ENCODE data around the gene DIAPH3. TPM values are rescaled to one million over a fixed set of nuclear protein-coding genes. Genes with fewer than 3 reads are reported as not detected.

DIAPH3 gene
- total and polyA plus RNA-seq, 2 donors (not counting 1 experiment from before 2014, with no cell fraction given): 0.03 to 0.10 TPM

DNA sequence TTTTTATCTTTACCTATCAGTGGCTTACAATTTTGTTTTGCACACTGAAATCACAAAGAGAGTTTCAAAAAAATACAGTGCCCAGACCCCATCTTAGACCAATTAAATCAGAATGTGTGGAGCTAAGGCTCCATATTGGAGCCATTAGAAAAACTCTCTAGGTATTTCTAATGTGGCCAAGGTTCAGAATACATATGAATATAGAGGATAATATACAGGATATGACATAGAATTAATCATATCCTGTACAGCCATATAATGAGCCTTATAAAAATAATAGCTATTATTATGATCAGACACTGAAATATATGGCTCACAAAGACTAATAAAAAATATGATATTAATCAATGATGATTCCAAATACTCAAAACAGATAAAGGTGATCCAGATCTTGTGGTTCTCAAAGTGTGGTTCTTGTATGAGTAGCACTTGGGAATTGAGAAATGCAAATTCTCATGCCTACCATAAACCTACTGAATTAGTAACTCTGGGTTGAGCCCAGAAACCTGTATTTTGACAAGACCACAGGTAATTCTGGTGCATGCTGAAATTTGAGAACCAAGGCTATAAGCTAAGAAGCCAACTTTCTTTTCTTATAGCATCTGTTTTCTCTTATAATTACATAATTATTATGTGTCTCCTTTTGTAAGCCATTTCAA is 408.0 kb downstream of the DIAPH3 start:
- H3K4me1 Mint-ChIP-seq: no peaks in the 10 kb centered on the region
- TF ChIP-seq, protein P1, sequence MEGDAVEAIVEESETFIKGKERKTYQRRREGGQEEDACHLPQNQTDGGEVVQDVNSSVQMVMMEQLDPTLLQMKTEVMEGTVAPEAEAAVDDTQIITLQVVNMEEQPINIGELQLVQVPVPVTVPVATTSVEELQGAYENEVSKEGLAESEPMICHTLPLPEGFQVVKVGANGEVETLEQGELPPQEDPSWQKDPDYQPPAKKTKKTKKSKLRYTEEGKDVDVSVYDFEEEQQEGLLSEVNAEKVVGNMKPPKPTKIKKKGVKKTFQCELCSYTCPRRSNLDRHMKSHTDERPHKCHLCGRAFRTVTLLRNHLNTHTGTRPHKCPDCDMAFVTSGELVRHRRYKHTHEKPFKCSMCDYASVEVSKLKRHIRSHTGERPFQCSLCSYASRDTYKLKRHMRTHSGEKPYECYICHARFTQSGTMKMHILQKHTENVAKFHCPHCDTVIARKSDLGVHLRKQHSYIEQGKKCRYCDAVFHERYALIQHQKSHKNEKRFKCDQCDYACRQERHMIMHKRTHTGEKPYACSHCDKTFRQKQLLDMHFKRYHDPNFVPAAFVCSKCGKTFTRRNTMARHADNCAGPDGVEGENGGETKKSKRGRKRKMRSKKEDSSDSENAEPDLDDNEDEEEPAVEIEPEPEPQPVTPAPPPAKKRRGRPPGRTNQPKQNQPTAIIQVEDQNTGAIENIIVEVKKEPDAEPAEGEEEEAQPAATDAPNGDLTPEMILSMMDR (IDR thresholded peaks at IDR 0.05): no peak
- no peak for TF ChIP-seq EZH2 (IDR thresholded peaks at IDR 0.05; ENCODE audit: borderline replicate concordance, insufficient read depth, low read depth, low read length, poor library complexity, severe bottlenecking)
- Histone ChIP-seq H3K4me2 (replicated peaks; ENCODE audit: low read depth, low read length, poor library complexity, severe bottlenecking) (no peak overlapping the region), H3K4me3 (ENCODE audit: control extremely low read depth in 1 of 5, extremely low read depth in 1 of 5, insufficient read depth in 1 of 5, low read depth in 2 of 5, low read length in 4 of 5) (no peak overlapping the region), H4K20me1 (ENCODE audit: control insufficient read depth, insufficient read depth, low read length, poor library complexity, severe bottlenecking) (no peaks in the 10 kb centered on the region), H3K79me2 (ENCODE audit: control insufficient read depth, insufficient read depth, low read length) (no peaks in the 10 kb centered on the region), H3K4me1 (ENCODE audit: control insufficient read depth in 2 of 2, insufficient read depth in 2 of 2, low read length in 2 of 2) (no peaks in the 10 kb centered on the region), H2AFZ (ENCODE audit: insufficient read depth, low read depth, low read length, poor library complexity, severe bottlenecking) (no peak overlapping the region), H3K9ac (ENCODE audit: low read length) (no peak overlapping the region), H3K27me3 (replicated peaks in 1 of 4; ENCODE audit: control extremely low read depth in 1 of 4, control insufficient read depth in 3 of 4, insufficient read depth in 4 of 4, low read length in 3 of 4) (no peaks in the 10 kb centered on the region), H3K9me3 (ENCODE audit: control extremely low read depth in 1 of 3, control insufficient read depth in 2 of 3, insufficient read depth in 1 of 3, low read length in 2 of 3) (no peaks in the 10 kb centered on the region), H3K27ac (ENCODE audit: low read length in 2 of 2) (no peak overlapping the region), H3K36me3 (replicated peaks in 1 of 2; ENCODE audit: control extremely low read depth in 1 of 2, control insufficient read depth in 1 of 2, extremely low read depth in 1 of 2, insufficient read depth in 2 of 2, low read length in 1 of 2) (no peaks in the 10 kb centered on the region)
- H3K27ac Mint-ChIP-seq: no peak overlapping the region
- no peak for ATAC-seq (ENCODE audit: low read depth)
- ChIA-PET POLR2A (no interaction called here), CTCF (interaction anchor here (1.1 kb wide), 1 partner anchor 10 kb away, joined by 3 read pairs; no protein-coding TSS in a partner anchor)
- H3K4me3 Mint-ChIP-seq: no peak overlapping the region
- no peaks in the 10 kb centered on the region for H3K9me3 Mint-ChIP-seq (ENCODE audit: insufficient read depth)
- H3K27me3 Mint-ChIP-seq: no peaks in the 10 kb centered on the region
- intact Hi-C loops (cut with micrococcal nuclease): no loop called here
- no peak for DNase-seq

DNA sequence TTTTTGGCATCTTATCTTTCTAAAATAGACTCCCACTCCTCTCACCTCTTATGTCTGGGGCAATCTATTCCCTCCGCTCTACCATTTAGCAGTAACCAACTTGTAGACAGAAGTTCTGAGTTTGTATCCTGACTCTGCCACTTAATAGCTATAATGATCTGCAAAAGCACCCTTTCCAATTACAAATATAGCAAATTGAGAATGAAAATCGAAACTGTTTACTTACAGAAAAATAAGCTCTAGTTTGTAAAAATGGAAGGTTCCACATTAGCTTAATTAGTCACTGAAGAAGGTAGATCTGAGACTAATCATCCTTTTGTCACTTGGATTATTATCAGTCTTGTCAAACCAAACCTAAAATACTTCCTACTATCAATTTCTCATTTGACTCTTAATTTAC is 409.3 kb downstream of the DIAPH3 start:
- intact Hi-C loops (cut with micrococcal nuclease): no loop called here
- no peak overlapping the region for H3K4me3 ChIP-seq (ENCODE audit: control extremely low read depth in 1 of 5, extremely low read depth in 1 of 5, insufficient read depth in 1 of 5, low read depth in 2 of 5, low read length in 4 of 5)
- CTCF ChIA-PET: no interaction called here
- H2AFZ ChIP-seq (ENCODE audit: insufficient read depth, low read depth, low read length, poor library complexity, severe bottlenecking): no peak overlapping the region
- Mint-ChIP-seq H3K9me3 (ENCODE audit: insufficient read depth) (no peaks in the 10 kb centered on the region), H3K4me3 (no peak overlapping the region), H3K27me3 (no peaks in the 10 kb centered on the region), H3K27ac (no peak overlapping the region), H3K4me1 (no peaks in the 10 kb centered on the region)
- no CpG with 5 or more reads among the region's 2 CpGs for WGBS (ENCODE audit: insufficient coverage)
- POLR2A ChIA-PET: no interaction called here
- H4K20me1 ChIP-seq (ENCODE audit: control insufficient read depth, insufficient read depth, low read length, poor library complexity, severe bottlenecking): no peaks in the 10 kb centered on the region
- H3K79me2 ChIP-seq (ENCODE audit: control insufficient read depth, insufficient read depth, low read length): no peaks in the 10 kb centered on the region
- ATAC-seq (ENCODE audit: low read depth): no peak
- TF ChIP-seq, protein P1 (IDR thresholded peaks at IDR 0.05): no peak
- TF ChIP-seq EZH2 (IDR thresholded peaks at IDR 0.05; ENCODE audit: borderline replicate concordance, insufficient read depth, low read depth, low read length, poor library complexity, severe bottlenecking): no peak
- no peaks in the 10 kb centered on the region for H3K36me3 ChIP-seq (replicated peaks in 1 of 2; ENCODE audit: control extremely low read depth in 1 of 2, control insufficient read depth in 1 of 2, extremely low read depth in 1 of 2, insufficient read depth in 2 of 2, low read length in 1 of 2)
- H3K4me2 ChIP-seq (replicated peaks; ENCODE audit: low read depth, low read length, poor library complexity, severe bottlenecking): no peak overlapping the region
- H3K27me3 ChIP-seq (replicated peaks in 1 of 4; ENCODE audit: control extremely low read depth in 1 of 4, control insufficient read depth in 3 of 4, insufficient read depth in 4 of 4, low read length in 3 of 4): no peaks in the 10 kb centered on the region
- no peak for DNase-seq
- H3K9me3 ChIP-seq (ENCODE audit: control extremely low read depth in 1 of 3, control insufficient read depth in 2 of 3, insufficient read depth in 1 of 3, low read length in 2 of 3): no peaks in the 10 kb centered on the region
- H3K4me1 ChIP-seq (ENCODE audit: control insufficient read depth in 2 of 2, insufficient read depth in 2 of 2, low read length in 2 of 2): no peaks in the 10 kb centered on the region
- H3K27ac ChIP-seq (ENCODE audit: low read length in 2 of 2): no peak overlapping the region
- no peak overlapping the region for H3K9ac ChIP-seq (ENCODE audit: low read length)
